ENCODE data around the gene SCOC. TPM values are rescaled to one million over a fixed set of nuclear protein-coding genes. Genes with fewer than 3 reads are reported as not detected.

SCOC gene
- total and polyA plus RNA-seq, 2 of the 13 experiments (the other 11 are each of a cell fraction or from before 2014, with no cell fraction given): 43.8 to 65.2 TPM

- no peak for TF ChIP-seq CSRNP2 (CRISPR knock-in tag; conservative IDR thresholded peaks at IDR 0.05; ENCODE audit: low read depth)
- no peak for TF ChIP-seq ZNF7 (CRISPR knock-in tag; IDR thresholded peaks at IDR 0.05)
- no peak for TF ChIP-seq ZBTB43 (CRISPR knock-in tag; conservative IDR thresholded peaks at IDR 0.05)
- no peak for TF ChIP-seq ZMYM4 (CRISPR knock-in tag; IDR thresholded peaks at IDR 0.05)
- TF ChIP-seq SP1 (IDR thresholded peaks at IDR 0.05): no peak
- no peak for TF ChIP-seq SP1 (CRISPR knock-in tag; IDR thresholded peaks at IDR 0.05)
- TF ChIP-seq DNMT3B (CRISPR knock-in tag; conservative IDR thresholded peaks at IDR 0.05): 0 out of 2 replicates have a peak, but pooled peaks have one; percentile 37
- TF ChIP-seq EP300 (IDR thresholded peaks at IDR 0.05; ENCODE audit: low read depth in 2 of 2, low read length in 2 of 2): peak in 1 of 2 experiments; percentile 62; a peak in 1 of 4 replicates
- peak; percentile 41; the same call in 1 of the 2 replicates for TF ChIP-seq EP300 (CRISPR knock-in tag; IDR thresholded peaks at IDR 0.05; ENCODE audit: borderline replicate concordance)
- no peak for TF ChIP-seq HNRNPL (IDR thresholded peaks at IDR 0.05; ENCODE audit: low read depth, low read length)
- TF ChIP-seq HHEX (CRISPR knock-in tag; IDR thresholded peaks at IDR 0.05): no peak
- no peak for TF ChIP-seq KDM3A (CRISPR knock-in tag; IDR thresholded peaks at IDR 0.05; ENCODE audit: low read depth)
- TF ChIP-seq ZNF441 (CRISPR knock-in tag; IDR thresholded peaks at IDR 0.05; ENCODE audit: borderline replicate concordance): no peak
- TF ChIP-seq ZNF629 (CRISPR knock-in tag; conservative IDR thresholded peaks at IDR 0.05): 0 out of 2 replicates have a peak, but pooled peaks have one; percentile 7
- 0 out of 2 replicates have a peak, but pooled peaks have one; percentile 4 for TF ChIP-seq GLI4 (CRISPR knock-in tag; IDR thresholded peaks at IDR 0.05; ENCODE audit: borderline replicate concordance)
- TF ChIP-seq FOXP1 (IDR thresholded peaks at IDR 0.05): no peak
- TF ChIP-seq FOXP1 (CRISPR knock-in tag; IDR thresholded peaks at IDR 0.05): peak; percentile 77; the same call in 1 of the 2 replicates
- no peak for TF ChIP-seq ZNF17 (CRISPR knock-in tag; IDR thresholded peaks at IDR 0.05)
- TF ChIP-seq TOE1 (CRISPR knock-in tag; IDR thresholded peaks at IDR 0.05): no peak
- TF ChIP-seq SP4 (CRISPR knock-in tag; IDR thresholded peaks at IDR 0.05): no peak
- no peak for TF ChIP-seq SRF (IDR thresholded peaks at IDR 0.05; ENCODE audit: low read depth, low read length)
- no peak for TF ChIP-seq MBNL3 (CRISPR knock-in tag; conservative IDR thresholded peaks at IDR 0.05)
- no peak for TF ChIP-seq CEBPZ (IDR thresholded peaks at IDR 0.05; ENCODE audit: low read length)
Observed at GRCh38 chr4:140427919-140428471, 54.5 kb downstream of the SCOC start (continued).
